ENCODE measurements around the gene PRPS1. TPM values are rescaled to one million over a fixed set of nuclear protein-coding genes. Genes with fewer than 3 reads are reported as not detected.

PRPS1 gene
- total RNA-seq, 6 experiments from 2014 or later: 23.8 to 38.6 (median 26.0) TPM

- ATAC-seq (peak; percentile 3 to 12 (median 7)), DNase-seq (peak in 1 of 3 donors; percentile 59)
- intact Hi-C loops (cut with DNase I): no loop called here
- H3K4me3 ChIP-seq: no peak overlapping the region
- H3K4me1 ChIP-seq: peaks cover 0 to 4% (median 0%) of the 10 kb centered on the region in 4 donors
- TF ChIP-seq CTCF (IDR thresholded peaks at IDR 0.05) (no peak), POLR2A (IDR thresholded peaks at IDR 0.05) (no peak)
- H3K27me3 ChIP-seq: no peaks in the 10 kb centered on the region
- no peaks in the 10 kb centered on the region for H3K9me3 ChIP-seq
- H3K27ac ChIP-seq: peak overlapping the region; percentile 27 to 51 (median 37)
- 35% methylated on average over 9 of the region's 9 CpGs for WGBS (ENCODE audit: insufficient coverage, low coverage, low lambda C conversion rate, missing lambda C conversion rate)
- H3K36me3 ChIP-seq: no peaks in the 10 kb centered on the region
Observed at GRCh38 chrX:107674480-107675364, 46.4 kb downstream of the PRPS1 start.

GRCh38 chrX:107675365-107675654 lies 47.0 kb downstream of the PRPS1 start:
- H3K4me3 ChIP-seq: no peak overlapping the region
- TF ChIP-seq POLR2A (IDR thresholded peaks at IDR 0.05) (no peak), CTCF (IDR thresholded peaks at IDR 0.05) (no peak)
- ATAC-seq (no peak), DNase-seq (no peak)
- H3K9me3 ChIP-seq: no peaks in the 10 kb centered on the region
- no peaks in the 10 kb centered on the region for H3K36me3 ChIP-seq
- intact Hi-C loops (cut with DNase I): no loop called here
- no peaks in the 10 kb centered on the region for H3K27me3 ChIP-seq
- peaks cover 0 to 4% (median 0%) of the 10 kb centered on the region in 4 donors for H3K4me1 ChIP-seq
- 75% methylated on average over 1 of the region's 1 CpG for WGBS (ENCODE audit: insufficient coverage, low coverage, low lambda C conversion rate, missing lambda C conversion rate)
- H3K27ac ChIP-seq: peak overlapping the region in 2 of 3 donors; percentile 37 to 51

- TF ChIP-seq POLR2A (IDR thresholded peaks at IDR 0.05) (no peak), CTCF (IDR thresholded peaks at IDR 0.05) (no peak)
- Histone ChIP-seq H3K4me3 (peak overlapping the region in 2 of 3 donors; percentile 40 to 48), H3K9me3 (no peaks in the 10 kb centered on the region), H3K36me3 (no peaks in the 10 kb centered on the region), H3K27ac (peak overlapping the region; percentile 47 to 64 (median 57)), H3K4me1 (peaks cover 0 to 4% (median 0%) of the 10 kb centered on the region in 4 donors), H3K27me3 (no peaks in the 10 kb centered on the region)
- intact Hi-C loops (cut with DNase I): no loop called here
- peak; percentile 12 to 49 (median 40) for ATAC-seq
- DNase-seq: peak in 1 of 3 donors; percentile 55
- 8% methylated on average over 5 of the region's 9 CpGs for WGBS (ENCODE audit: insufficient coverage, low coverage, low lambda C conversion rate, missing lambda C conversion rate)
Observed at GRCh38 chrX:107675823-107676555, 47.7 kb downstream of the PRPS1 start.

GRCh38 chrX:107676559-107677378 lies 48.5 kb downstream of the PRPS1 start:
- Histone ChIP-seq H3K27ac (peak overlapping the region; percentile 47 to 64 (median 57)), H3K4me1 (peaks cover 0 to 4% (median 0%) of the 10 kb centered on the region in 4 donors), H3K27me3 (no peaks in the 10 kb centered on the region), H3K36me3 (no peaks in the 10 kb centered on the region), H3K4me3 (peak overlapping the region in 2 of 3 donors; percentile 40 to 48), H3K9me3 (no peaks in the 10 kb centered on the region)
- peak; percentile 62 to 73 (median 70) for ATAC-seq
- intact Hi-C loops (cut with DNase I): no loop called here
- peak; percentile 71 to 87 (median 79) for DNase-seq
- WGBS (ENCODE audit: insufficient coverage, low coverage, low lambda C conversion rate, missing lambda C conversion rate): 40% methylated on average over 26 of the region's 30 CpGs
- TF ChIP-seq POLR2A (IDR thresholded peaks at IDR 0.05): peak; percentile 40
- TF ChIP-seq CTCF (IDR thresholded peaks at IDR 0.05): no peak

Data from right lobe of liver (tissue), 6 donors.